Lower leg skin (tissue), 4 donors: ENCODE results near the gene KLHDC7A. TPM values are rescaled to one million over a fixed set of nuclear protein-coding genes. Genes with fewer than 3 reads are reported as not detected.

ENCODE experiments used
- DNase-seq, 2 donors: peaks; one replicate each; pipeline ENCODE4 v3.0.0-alpha.2; 2019; ENCODE audit warnings: low spot score in 2 of 2
- H3K4me3 ChIP-seq: fragments of 200-600 bp; sonication (generic); 2 replicates; pipeline ENCODE4 v1.5.1; 2017; ENCODE audit warnings: mild to moderate bottlenecking, low read depth; ENCODE audit not compliant: poor library complexity, severe bottlenecking
- CTCF ChIP-seq, 3 donors: fragments of 450-650 bp; IDR thresholded peaks; one replicate each; pipeline ENCODE4 v1.5.1; 2016; ENCODE audit warnings: antibody characterized with exemption in 3 of 3, mild to moderate bottlenecking in 3 of 3, moderate library complexity in 2 of 3
- POLR2A ChIP-seq, 2 donors: fragments of 450-650 bp; IDR thresholded peaks; one replicate each; pipeline ENCODE4 v1.6.1; 2016 to 2017; ENCODE audit warnings: antibody characterized with exemption in 2 of 2, mild to moderate bottlenecking in 1 of 2, moderate library complexity in 1 of 2
- WGBS, 2 donors: methylation state at CpG; one replicate each; pipeline ENCODE4 v1.1.5; 2018; 5-methylcytosine and 5-hydroxymethylcytosine counted together
- intact Hi-C: fragments of 100-400 bp; cut with DNase I; formaldehyde crosslinking; loops from one replicate; pipeline ENCODE4 v1.15.0; 2023; ENCODE audit warnings: low total_unique reads
- total RNA-seq, 4 donors: library from RNA; depleted of rRNA; stranded (reverse); fragments of >200 nt; gene quantifications; one replicate each; pipeline ENCODE4 v1.1.0, GENCODE V29; 2016

The KLHDC7A gene
- total RNA-seq, 4 donors from 2014 or later, result 0.11 to 0.29 (median 0.15) TPM; not detected in 1

DNA sequence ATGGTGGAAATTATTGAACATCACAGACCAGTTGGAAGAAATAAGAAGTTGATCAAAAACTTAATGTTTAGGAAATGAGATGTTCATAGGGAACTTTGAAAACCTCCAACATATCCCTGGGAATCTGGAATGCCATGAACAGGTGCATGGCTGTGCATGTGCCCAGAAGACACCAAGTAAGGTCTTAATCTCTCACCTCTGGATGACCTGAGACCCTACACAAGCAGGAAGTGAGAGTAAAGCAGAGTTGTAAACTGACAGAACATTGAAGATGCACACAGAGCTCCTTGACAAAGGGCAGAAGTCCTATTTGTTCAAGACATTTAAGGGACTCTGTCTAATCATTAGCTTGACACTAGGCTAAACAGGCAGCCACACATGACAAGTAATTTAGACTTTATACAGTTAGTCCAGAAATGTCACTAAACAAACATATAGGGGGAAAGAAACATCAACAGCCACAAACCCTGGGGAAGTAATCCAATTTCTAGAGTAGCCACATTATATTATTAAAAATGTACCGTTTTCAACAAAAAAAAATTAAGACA, 34.5 kb downstream of the KLHDC7A start:
- WGBS, 2 donors, result 78 to 81% methylated on average over 1 of the region's 1 CpG
- TF ChIP-seq CTCF (IDR thresholded peaks at IDR 0.05), result no peak
- no peak for TF ChIP-seq POLR2A (IDR thresholded peaks at IDR 0.05)
- intact Hi-C loops, result no loop called here
- no peak overlapping the region for H3K4me3 ChIP-seq
- no peak for DNase-seq

DNA sequence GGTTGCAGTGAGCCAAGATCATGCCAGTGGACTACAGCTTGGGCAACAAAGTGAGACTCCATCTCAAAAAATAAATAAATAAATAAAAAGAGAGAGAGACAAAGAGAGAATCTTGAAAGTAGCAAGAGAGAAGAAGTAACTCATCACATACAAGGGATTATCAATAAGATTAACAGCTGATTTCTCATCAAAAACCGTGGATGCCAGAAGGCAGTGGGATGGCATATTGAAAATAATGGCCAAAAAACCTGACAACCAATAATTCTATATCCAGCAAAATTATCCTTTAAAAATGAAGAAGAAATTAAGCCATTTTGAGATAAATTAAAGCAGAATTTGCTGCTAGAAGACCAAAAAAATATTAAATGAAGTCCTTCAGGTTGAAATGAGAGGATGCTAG, 35.7 kb downstream of the KLHDC7A start:
- WGBS, 2 donors, result 75 to 85% methylated on average over 1 of the region's 1 CpG
- TF ChIP-seq CTCF (IDR thresholded peaks at IDR 0.05) (no peak), POLR2A (IDR thresholded peaks at IDR 0.05) (no peak)
- no peak overlapping the region for H3K4me3 ChIP-seq
- DNase-seq, result no peak
- intact Hi-C loops, result no loop called here

DNA sequence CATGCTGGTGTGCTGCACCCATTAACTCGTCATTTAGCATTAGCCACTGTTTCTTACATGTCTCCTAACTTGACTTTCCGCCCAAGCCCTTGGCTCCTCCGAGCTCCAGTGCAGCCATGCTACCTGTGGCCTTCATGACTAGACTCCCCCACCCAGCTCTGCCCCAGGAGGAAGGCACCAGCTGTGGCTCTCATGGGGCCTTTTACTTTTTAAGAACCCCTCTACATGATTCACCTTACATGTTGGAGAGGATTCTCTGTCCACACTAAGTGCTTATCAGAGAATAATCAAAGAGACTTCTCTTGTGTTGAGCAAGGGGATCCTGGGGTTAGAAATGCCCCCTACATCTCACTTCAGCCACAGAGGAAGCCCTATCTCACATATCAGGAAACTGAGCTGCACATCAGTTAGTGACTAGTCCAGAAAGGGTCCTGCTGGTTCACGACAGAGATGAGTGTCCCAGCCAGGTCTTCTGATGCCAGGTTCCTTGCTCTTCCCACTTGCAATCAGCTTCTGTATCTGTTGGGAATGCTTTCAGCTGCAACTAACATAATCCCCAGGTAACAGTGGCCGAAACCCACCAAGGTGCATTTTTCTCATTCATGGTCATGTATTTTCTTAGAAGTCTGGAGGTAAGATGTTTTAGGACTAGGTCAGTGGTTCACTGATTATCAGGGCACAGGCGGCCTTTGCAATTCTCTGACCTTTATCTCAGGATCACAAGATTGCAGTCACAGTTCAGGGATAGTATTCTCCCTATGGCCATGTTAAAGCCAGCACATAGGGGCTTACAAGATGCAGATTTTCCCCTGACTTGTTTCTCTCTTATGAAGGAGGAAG, 45.9 kb downstream of the KLHDC7A start:
- intact Hi-C loops, result no loop called here
- H3K4me3 ChIP-seq, result no peak overlapping the region
- no peak for TF ChIP-seq POLR2A (IDR thresholded peaks at IDR 0.05)
- no peak for TF ChIP-seq CTCF (IDR thresholded peaks at IDR 0.05)
- 77 to 82% methylated on average over 6 of the region's 6 CpGs for WGBS, 2 donors
- peak in 1 of 2 donors; percentile 53 for DNase-seq

DNA sequence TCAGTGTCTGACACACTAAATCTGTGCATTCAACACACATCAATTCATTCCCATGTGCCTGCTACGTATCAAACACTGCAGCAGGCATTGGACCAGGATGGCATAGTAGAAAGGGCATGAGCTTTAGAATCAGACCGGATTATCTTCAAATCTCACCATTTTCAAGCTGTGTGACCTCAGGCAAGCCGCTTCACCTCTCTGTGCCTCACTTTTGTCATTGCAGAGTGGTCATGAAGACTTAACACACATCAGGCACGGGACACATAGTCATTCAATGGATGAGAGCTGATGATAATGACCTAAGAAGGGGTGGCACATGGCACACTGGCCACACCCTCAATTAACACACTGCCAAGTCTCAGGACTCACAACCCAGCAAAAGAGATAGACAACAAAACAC, 46.8 kb downstream of the KLHDC7A start:
- intact Hi-C loops, result no loop called here
- 76 to 82% methylated on average over 4 of the region's 4 CpGs for WGBS, 2 donors

DNA sequence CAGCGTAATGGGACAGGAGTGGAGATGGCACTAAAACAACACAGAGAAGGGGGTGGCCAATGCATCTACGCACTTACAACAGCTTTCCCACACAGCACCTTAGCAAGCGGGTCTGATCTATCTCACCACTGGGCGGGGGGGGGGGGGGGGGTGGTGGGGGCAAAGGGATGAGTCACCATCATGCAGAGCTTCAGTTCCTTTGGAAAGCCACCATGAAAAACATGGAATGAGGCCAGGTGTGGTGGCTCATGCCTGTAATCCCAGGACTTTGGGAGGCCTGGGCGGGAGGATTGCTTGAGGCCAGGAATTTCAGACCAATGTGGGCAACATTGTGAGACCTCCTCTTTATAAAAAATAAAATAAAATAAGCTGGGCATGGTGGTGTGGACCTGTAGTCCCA, 47.2 kb downstream of the KLHDC7A start:
- intact Hi-C loops, result no loop called here
- peak in 1 of 2 donors; percentile 28 for DNase-seq
- H3K4me3 ChIP-seq, result no peak overlapping the region
- no peak for TF ChIP-seq CTCF (IDR thresholded peaks at IDR 0.05)
- TF ChIP-seq POLR2A (IDR thresholded peaks at IDR 0.05), result no peak
- WGBS, 2 donors, result 85 to 88% methylated on average over 5 of the region's 5 CpGs

More for the DNA sequence above, 46.8 kb downstream of the KLHDC7A start:
- TF ChIP-seq POLR2A (IDR thresholded peaks at IDR 0.05) (no peak), CTCF (IDR thresholded peaks at IDR 0.05) (no peak)
- H3K4me3 ChIP-seq, result no peak overlapping the region
- DNase-seq, result no peak
